HG02938 (cell line): Measurements from ENCODE around the gene HOXD12.

Source experiments
- ATAC-seq: cut with Tn5 transposase; IDR thresholded peaks from one replicate; pipeline ENCODE4 v1.9.1; 2021; ENCODE audit warnings: mild to moderate bottlenecking, moderate library complexity; ENCODE audit not compliant: unreplicated experiment

The HOXD12 gene

DNA sequence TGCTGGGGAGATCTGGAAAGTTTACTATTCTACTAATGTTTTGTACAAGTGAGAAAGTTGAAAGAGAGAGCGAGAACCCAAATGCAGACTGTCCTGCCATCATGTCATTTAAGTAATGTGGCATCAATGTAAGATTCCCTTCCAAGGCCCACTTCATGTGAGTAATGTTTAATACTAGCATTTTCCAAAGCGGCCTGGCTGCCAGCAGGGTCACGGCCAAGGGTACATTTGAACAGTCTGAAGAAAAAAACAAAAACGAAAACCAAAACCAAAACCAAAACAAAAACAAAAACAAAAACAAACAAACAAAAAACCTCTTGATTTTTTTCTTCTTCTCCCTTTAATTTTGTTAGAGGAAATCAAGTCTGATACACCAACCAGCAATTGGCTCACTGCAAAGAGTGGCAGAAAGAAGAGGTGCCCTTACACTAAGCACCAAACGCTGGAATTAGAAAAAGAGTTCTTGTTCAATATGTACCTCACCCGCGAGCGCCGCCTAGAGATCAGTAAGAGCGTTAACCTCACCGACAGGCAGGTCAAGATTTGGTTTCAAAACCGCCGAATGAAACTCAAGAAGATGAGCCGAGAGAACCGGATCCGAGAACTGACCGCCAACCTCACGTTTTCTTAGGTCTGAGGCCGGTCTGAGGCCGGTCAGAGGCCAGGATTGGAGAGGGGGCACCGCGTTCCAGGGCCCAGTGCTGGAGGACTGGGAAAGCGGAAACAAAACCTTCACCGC, 19.2 kb downstream of the HOXD12 start:
- ATAC-seq: no peak

GRCh38 chr2:176120364-176121189, 21.0 kb downstream of the HOXD12 start:
- no peak for ATAC-seq

- no peak for ATAC-seq
Measured at GRCh38 chr2:176121190-176122051, 21.8 kb downstream of the HOXD12 start.

DNA sequence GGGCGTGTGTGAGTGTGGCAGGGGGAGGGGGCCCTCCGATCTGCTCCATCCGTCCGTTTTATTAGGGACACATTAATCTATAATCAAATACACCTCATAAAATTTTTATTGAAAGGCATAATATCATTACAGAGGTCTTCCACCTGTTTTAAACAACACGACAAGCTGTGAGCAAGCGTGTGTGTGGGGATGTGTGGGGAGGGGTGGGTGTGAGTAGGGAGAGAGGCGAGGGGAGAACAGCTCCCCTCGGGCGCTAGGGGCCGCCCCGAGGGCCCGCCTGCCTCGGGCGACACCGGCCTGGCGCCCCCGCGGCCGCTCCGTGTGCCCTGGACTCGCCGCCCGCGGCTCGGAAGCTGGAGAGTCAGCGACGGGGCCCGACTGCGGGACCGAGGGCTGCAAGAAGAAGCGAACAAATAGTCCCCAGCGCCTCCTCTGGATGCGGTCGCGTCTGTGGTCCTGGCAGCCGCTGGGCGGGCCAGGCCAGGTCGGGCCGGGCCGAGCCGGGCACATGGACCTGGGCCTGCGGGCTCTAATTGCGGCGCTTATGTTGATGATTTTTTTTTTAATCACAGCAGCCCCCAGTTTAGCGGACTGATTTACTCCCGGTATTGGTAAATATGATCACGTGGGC, 22.6 kb downstream of the HOXD12 start:
- ATAC-seq: no peak

GRCh38 chr2:176122683-176123410, 23.3 kb downstream of the HOXD12 start, which contains the start of gene HOXD9:
TSS of gene HOXD9 (plus strand) at chr2:176122719. CDS start at chr2:176122769, 50 bp downstream.
- ATAC-seq: no peak

- no peak for ATAC-seq
Measured at GRCh38 chr2:176123411-176124109, 24.0 kb downstream of the HOXD12 start.

DNA sequence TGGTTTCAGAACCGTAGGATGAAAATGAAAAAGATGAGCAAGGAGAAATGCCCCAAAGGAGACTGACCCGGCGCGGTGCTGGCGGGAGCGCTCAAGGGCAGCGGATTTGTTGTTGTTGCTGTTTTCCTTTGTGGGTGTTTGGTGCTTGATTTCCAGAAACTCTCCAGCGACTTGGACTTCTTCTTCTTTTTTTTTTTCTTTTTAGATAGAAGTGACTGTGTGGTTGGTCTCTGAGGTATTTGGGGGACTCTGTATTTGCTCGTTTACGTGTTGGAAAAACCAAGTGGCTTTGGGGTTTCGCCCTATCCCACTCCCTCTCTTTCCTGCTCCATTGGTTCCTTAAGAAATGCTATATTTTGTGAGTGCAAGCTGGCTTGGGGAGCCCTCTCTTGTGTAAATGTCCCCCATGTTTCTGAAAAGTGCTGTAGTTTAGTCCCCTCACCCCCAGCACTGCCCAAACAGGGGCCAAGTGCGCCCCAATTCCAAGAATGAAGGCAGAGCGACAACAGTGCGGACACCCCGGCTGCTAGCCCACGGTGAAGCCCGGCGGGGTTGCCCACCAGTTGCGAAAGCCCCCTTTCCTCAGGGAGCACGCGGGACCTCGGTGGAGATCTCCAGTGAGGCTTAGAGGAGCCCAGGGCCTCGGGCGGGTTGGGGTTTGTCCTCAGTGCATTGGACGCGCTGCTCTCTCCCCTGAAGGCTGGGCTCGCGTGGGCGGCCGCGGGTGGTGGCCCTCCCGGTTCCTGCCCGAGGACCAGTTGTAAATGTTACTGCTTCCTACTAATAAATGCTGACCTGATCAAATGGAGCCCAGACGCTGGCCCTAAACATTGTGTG, 24.7 kb downstream of the HOXD12 start:
- ATAC-seq: no peak

- no peak for ATAC-seq
Measured at GRCh38 chr2:176124947-176125771, 25.6 kb downstream of the HOXD12 start.

DNA sequence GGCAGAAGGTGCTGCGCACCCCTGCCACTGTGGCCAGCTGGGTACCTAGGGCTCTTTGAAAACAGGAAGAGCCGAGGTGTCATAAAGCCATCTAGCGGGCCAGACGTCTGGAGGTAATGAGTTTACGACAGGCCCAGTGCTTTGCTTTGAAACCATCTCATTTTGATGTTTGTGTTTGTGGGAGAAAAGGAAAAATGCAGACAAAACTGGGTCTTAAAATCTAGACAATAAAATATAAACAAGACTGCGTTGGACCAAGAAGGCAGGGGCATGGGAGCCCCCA, 26.1 kb downstream of the HOXD12 start:
- no peak for ATAC-seq

DNA sequence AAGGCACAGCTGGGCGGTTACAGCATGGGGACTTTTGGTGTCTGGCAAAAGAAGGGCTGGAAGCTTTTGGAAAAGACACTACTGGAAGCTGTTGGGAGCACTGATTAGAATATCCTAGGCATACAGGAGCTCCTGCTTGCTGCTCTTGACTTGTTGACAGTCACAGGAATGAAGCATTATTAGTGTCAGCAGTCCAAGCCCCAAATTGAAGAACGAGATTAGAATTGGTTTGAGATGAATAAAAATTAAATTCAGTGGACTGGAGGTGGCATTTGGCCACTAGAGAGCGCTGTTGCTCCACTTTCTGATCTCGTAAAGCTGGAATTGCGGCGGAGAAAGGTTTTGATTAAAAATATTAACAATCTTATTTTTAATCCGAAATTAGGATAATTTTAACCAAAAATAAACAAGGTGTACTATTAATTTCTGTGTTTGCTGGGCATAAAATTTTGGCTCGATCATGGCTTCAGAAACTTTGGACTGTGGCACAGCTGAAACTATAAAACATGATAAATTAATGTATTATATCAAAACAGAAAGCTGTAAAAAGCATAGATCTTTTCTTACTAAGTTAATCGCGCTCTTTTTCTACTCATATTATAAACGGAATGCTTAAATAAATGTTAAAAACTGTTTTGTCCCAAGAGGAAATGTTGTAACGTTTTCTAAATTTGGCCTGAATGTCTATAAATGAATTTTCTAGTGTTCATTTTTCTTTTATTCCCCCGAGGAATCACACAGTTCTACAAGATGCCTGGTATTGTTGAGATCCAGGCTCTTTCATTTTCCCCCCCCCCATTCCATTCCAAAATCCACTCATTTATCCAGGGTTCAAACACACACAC, 27.6 kb downstream of the HOXD12 start:
- ATAC-seq: no peak

GRCh38 chr2:176127774-176128072, 28.1 kb downstream of the HOXD12 start:
- ATAC-seq: no peak

DNA sequence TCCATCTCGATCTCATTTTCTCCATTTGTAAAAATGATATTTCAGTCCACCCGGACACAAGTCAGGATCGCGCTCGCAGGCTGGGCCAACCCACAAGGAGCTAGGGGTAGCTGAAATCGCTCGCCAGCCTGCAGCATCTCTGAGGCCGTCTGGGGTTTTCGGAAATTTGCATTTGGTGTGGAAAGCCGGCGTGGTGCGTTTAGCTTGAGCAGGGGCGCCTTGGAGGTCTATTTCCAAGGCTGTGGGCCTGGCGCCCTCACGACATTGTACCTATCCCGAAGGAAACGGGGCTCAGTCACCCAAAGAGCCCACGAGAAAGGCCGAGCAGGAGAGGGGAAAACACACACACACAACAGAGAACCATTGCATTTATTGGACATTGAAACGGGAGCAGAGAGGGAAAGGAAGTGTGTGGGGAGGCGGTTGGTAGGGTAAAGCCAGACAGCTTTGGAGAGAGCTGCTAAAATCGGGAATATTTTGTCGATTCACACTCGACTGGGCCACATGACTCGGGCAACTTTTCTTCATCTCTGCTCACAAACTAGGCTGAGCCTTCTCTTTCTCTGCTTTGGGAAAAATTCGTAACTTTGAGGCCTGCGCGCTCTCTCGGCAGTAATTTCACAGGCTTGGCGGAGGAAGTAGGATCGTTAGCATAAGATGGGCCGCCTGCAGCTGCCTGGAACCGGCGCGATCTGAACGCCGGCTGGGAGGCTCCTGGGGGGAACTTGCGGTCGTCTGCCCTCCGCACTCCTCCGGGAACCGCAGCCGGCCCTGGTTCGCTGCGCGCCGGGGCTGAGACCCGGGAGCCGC, 28.8 kb downstream of the HOXD12 start:
- ATAC-seq: no peak

- no peak for ATAC-seq
Measured at GRCh38 chr2:176128982-176129796, 29.6 kb downstream of the HOXD12 start, which contains the start of gene HOXD8. TSS of gene HOXD8 (plus strand) at chr2:176129705. CDS start at chr2:176130367, 662 bp downstream.

DNA sequence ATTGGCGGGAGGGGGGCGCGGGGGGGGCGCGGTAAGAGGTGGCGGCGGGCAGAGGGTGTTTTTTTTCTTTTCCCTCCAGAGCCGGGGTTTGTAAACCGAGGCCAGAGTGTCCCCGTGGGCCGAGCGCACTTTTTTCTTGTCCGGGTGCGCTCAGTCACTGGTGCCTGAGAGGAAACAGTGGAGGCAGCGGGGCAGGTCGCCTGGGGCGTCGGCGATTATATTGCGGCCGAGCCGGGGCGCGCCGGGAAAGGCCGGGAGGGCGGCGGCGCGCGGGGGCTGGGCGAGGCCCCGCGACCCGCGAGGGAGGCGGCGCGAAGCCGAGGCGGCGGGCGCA, 30.2 kb downstream of the HOXD12 start:
- ATAC-seq: no peak

DNA sequence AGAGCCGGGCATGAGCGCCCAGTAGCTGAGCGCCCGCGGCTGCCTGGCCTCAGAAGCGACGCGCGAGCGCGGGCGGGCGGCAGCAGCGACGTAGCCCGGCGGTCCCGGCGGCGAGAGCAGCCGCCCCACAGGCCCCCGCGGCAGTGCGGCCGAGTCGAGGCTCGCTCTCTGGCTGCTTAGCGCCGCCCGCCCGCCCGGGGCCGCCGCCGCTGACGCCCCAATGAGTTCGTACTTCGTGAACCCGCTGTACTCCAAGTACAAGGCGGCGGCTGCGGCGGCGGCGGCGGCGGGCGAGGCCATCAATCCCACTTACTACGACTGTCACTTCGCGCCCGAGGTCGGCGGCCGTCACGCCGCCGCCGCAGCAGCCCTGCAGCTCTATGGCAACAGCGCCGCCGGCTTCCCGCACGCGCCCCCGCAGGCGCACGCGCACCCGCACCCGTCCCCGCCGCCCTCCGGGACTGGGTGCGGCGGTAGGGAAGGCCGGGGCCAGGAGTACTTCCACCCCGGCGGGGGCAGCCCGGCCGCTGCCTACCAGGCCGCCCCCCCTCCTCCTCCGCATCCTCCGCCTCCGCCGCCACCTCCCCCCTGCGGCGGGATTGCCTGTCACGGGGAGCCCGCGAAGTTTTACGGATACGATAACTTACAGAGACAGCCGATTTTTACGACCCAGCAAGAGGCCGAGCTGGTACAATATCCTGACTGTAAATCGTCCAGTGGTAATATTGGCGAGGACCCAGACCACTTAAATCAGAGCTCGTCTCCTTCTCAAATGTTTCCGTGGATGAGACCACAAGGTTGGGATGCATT, 30.8 kb downstream of the HOXD12 start:
- no peak for ATAC-seq
